Measurements from ENCODE around the gene ALG3.

The ALG3 gene

GRCh38 chr3:184259878-184260723 is 11.3 kb upstream of the ALG3 start:
- no peak for DNase-seq

GRCh38 chr3:184259396-184259877 is 10.7 kb upstream of the ALG3 start:
- DNase-seq, result no peak

- DNase-seq, result no peak
Measured at GRCh38 chr3:184258926-184259325, 10.2 kb upstream of the ALG3 start.

- no peak for DNase-seq
Measured at GRCh38 chr3:184257083-184257915, 8.5 kb upstream of the ALG3 start.

GRCh38 chr3:184255291-184256039 is 6.7 kb upstream of the ALG3 start:
- DNase-seq, result no peak

- DNase-seq, result peak; percentile 86 to 89
Measured at GRCh38 chr3:184250167-184250828, 1.5 kb upstream of the ALG3 start.

GRCh38 chr3:184249412-184250166 is 827 bp upstream of the ALG3 start, which contains the start of gene EEF1AKMT4:
TSS of gene EEF1AKMT4 (plus strand) at chr3:184249672. CDS start at chr3:184249695, 23 bp downstream.
- DNase-seq, result peak; percentile 91 to 92

GRCh38 chr3:184242297-184242685 is 6.5 kb downstream of the ALG3 start:
- no peak for DNase-seq

- DNase-seq, result peak in 1 of 2 experiments; percentile 38
Measured at GRCh38 chr3:184241447-184242296, 7.1 kb downstream of the ALG3 start.

GRCh38 chr3:184241141-184241446 is 7.7 kb downstream of the ALG3 start:
- DNase-seq, result no peak

GRCh38 chr3:184240384-184241140 is 8.2 kb downstream of the ALG3 start:
- no peak for DNase-seq

GRCh38 chr3:184239708-184240107 is 9.1 kb downstream of the ALG3 start:
- DNase-seq, result no peak

GRCh38 chr3:184239221-184239620 is 9.5 kb downstream of the ALG3 start:
- DNase-seq, result no peak

- no peak for DNase-seq
Measured at GRCh38 chr3:184238246-184238818, 10.4 kb downstream of the ALG3 start.

GRCh38 chr3:184237807-184238206 is 11.0 kb downstream of the ALG3 start:
- no peak for DNase-seq

GRCh38 chr3:184237211-184237610 is 11.6 kb downstream of the ALG3 start:
- DNase-seq, result no peak

GRCh38 chr3:184236636-184237035 is 12.1 kb downstream of the ALG3 start:
- DNase-seq, result no peak

GRCh38 chr3:184236033-184236410 is 12.7 kb downstream of the ALG3 start:
- DNase-seq, result no peak

- peak in 1 of 2 experiments; percentile 41 for DNase-seq
Measured at GRCh38 chr3:184235381-184236032, 13.3 kb downstream of the ALG3 start.
